ENCODE measurements around the gene PARVG.
A peak's percentile ranks its signal among the peaks of the same experiment; 100 is the strongest.

Gene PARVG

GRCh38 chr22:44180706-44181032 is at the start of gene PARVG:
TSS of gene PARVG (plus strand) at chr22:44180925. CDS start at chr22:44183330, 2,405 bp downstream.
- DNase-seq (ENCODE audit: low spot score), result peak; percentile 22

GRCh38 chr22:44131412-44131811 is 49.3 kb upstream of the PARVG start:
- no peak for DNase-seq (ENCODE audit: low spot score)

- no peak for DNase-seq (ENCODE audit: low spot score)
Measured at GRCh38 chr22:44131989-44132685, 48.6 kb upstream of the PARVG start.

DNA sequence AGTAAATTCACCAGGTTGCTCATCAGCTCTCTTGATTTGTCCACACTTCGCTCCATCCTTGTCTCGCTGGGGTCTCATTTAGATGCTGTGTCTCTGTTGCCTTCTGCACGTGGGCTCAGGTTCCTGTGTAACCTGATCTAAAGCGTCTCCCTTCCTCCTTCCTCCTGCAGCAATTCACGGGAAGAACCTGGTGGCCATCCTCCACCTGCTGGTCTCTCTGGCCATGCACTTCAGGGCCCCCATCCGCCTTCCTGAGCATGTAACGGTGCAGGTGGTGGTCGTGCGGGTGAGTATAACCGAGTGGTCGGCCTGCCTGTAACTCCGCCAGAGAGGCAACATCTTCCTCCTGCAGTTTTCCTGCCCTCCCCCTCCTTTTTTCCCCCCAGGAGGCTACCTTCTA is 48.0 kb upstream of the PARVG start:
- no peak for DNase-seq (ENCODE audit: low spot score)

- no peak for DNase-seq (ENCODE audit: low spot score)
Measured at GRCh38 chr22:44133161-44133560, 47.6 kb upstream of the PARVG start.

DNA sequence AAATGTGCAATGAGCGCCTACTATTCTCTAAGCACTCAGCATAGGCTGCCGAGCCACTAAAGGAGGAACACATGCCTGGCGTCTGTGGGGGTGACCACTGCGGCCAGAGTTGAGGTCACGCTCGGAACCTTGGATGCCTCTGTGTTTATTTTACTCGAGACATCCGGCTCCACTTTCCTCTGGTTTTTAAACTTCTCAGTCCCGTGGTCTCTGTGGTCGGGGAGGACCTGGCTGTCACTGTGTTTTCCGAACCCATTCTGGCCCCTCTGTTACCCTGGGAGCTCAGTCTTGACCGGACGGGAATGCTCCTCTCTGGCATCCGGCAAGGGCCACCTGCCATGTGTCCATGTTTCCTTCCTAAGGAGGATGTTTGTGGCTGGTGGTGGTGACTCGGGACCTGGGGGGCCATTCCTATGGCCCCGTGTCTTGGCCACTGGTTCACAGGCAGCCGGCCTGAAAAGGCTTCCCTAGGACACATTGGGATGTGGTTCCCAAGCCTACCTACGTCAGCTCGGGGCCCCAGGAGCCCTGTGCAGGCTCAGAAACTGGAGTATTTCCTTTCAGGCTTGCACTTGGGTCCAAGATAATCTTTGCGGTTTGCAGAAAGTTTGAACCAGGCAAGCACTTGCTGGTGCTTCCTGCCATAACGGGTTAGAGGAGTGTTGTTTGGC is 46.7 kb upstream of the PARVG start:
- no peak for DNase-seq (ENCODE audit: low spot score)

GRCh38 chr22:44136112-44136511 is 44.6 kb upstream of the PARVG start:
- DNase-seq (ENCODE audit: low spot score), result no peak

- no peak for DNase-seq (ENCODE audit: low spot score)
Measured at GRCh38 chr22:44136786-44137185, 43.9 kb upstream of the PARVG start.

DNA sequence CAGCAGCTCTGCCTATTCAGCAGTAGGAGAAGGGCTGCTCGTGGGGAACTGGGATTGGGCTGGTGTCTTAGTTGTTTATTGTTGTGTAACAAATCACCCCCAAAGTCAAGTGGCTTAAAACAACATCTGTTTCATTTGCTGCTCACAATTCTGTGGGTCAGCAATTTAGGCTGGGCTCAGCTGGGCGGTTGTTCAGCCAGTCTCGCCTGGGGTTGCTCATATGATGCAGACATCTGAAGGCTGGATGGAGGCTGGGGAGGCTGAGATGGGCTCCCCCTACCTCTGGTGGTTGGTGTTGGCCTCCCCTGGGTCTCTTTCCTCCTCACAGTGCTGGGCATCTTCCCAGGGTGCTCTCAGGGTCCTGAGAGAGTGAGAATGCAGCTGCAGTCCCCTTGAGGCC is 43.3 kb upstream of the PARVG start:
- DNase-seq (ENCODE audit: low spot score), result no peak

GRCh38 chr22:44139773-44140172 is 41.0 kb upstream of the PARVG start:
- no peak for DNase-seq (ENCODE audit: low spot score)

DNA sequence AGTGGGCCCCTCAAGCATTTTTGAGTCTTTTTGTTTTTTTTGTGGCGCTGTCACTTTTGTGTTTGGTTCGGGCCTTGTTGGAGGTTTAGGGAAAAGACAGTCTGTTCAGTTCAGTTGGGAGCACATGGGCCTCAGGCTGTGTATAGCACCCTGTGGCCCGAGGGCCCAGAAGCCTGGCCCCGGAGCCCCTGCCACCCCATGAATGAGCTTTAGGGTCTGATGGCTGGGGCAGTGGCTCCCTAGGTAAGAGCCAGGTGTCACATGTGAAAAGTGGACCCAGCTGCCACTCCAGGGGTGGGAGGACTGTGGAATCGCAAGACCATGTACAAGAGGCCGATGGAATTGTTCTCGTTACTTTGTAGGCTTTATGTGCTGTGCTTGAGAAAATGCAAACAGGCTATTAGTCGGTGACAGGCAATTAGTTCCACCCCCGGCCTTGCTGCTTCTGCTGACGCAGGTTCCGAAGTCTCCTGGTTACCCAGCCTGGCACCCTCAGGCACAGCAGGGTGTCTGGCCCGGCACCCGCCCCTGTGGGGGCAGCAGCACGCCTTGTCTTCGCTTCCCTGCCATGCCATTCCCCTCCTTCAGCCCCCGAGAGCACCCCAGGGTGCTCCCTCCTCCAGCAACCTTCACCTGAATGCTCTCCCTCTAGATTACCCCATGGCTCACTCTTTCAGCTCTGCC is 38.2 kb upstream of the PARVG start:
- DNase-seq (ENCODE audit: low spot score), result no peak

- DNase-seq (ENCODE audit: low spot score), result no peak
Measured at GRCh38 chr22:44143105-44143474, 37.6 kb upstream of the PARVG start.

- DNase-seq (ENCODE audit: low spot score), result no peak
Measured at GRCh38 chr22:44143579-44143978, 37.1 kb upstream of the PARVG start.

DNA sequence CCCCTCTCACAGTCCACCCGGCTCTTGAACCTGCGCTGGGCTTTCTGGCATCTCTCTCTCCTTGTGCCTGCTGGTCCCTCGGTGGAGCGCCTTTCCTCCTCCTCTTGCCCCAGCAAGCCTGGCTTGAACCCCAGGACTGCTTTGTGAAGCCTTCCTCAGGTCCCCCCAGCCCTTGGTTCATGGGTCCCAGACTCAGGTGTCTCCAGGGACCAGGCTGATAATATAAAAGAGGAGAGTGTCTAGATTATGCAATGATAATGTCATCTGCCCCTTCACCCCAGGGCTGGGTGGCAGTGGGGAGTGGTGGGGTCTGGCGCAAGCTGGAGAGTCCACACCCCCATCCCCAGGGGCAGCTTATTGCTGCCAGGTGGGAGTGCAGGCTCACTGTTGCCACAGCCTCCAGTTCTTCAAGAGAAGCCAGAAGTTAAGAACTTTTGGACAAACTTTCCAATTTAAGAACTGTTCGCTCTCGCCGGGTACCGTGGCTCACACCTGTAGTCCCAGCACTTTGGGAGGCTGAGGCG is 36.6 kb upstream of the PARVG start:
- no peak for DNase-seq (ENCODE audit: low spot score)

- DNase-seq (ENCODE audit: low spot score), result no peak
Measured at GRCh38 chr22:44145544-44145943, 35.2 kb upstream of the PARVG start.

DNA sequence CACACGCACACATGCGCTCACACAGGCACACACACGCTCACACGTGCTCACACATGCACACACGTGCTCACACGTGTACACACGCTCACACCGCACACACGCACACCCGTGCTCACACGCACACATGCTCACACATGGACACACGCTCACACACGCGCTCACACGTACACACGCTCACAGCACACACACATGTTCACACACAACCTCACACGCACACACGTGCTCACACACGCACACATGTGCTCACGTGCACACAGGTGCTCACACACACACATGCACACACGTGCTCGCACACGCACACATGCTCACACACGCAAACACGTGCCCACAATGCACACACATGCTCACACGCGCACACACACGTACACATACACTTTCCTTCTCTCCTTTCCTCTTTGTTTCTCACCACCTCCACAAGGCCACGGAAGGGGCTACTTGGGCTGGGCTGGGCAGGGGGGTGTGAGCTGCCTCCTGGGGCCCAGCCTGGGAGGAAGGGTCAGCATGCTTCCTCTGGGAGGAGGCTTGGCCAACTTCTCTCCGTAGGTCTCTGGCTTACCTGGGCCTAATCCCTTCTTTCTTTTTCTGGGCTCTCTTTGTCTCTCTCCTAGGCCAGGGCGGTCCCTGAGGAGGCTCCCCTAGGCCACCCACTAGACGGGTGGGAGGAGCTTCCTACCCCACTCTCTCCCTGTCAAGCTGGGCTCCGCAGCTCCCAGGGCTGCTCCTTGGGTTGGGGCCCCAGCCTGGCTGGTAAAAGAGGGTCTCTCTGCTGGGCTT is 34.5 kb upstream of the PARVG start:
- no peak for DNase-seq (ENCODE audit: low spot score)

DNA sequence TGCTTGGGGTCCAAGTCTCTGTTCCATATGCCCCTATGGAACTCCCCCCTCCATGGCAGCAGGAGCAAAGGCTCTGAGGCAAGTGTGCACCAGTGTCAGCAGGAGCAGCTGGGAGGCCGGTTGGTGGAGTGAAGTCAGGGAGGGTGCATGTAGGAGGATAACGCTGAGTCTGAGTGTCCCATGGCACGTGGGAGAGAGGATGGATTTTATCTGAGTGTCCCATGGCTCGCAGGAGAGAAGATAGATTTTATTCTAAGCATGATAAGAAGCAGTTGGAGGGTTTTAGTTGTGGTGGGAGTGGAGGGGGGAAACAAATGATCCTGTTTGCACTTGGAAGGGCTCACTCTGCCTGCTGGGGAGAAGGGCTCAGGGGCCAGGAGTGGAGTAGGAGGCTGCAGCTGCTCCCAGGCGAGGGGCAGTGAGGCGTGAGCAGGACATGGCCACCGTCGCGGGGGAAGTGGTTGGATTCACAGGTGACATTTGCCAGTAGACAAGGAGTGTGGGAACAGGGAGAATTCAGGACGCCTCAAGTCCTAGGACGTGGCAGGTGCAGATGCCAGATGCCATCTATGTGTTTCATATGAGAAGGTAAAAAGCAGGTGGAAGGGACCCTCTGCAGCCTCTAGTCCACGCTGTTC is 33.6 kb upstream of the PARVG start:
- DNase-seq (ENCODE audit: low spot score), result no peak

- no peak for DNase-seq (ENCODE audit: low spot score)
Measured at GRCh38 chr22:44147821-44148574, 32.7 kb upstream of the PARVG start.

DNA sequence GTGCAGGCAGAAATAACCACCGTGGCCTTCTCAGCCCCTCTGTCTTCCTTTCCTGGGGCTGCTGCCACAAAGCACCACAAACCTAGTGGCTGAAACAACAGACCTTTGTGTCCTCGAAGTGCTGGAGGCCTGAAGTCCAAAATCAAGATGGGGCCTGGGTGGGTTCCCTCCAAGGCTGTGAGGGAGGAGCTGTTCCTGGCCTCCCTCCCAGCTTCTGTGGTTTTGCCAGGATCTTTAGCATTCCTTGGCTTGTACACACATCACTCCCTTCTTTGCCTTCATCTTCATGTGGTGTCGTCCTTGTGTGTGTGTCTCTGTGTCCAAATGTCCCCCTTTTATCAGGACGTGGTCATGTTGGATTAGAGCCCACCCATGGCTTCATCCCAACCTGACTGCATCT is 29.0 kb upstream of the PARVG start:
- DNase-seq (ENCODE audit: low spot score), result peak; percentile 42

GRCh38 chr22:44153710-44154109 is 27.0 kb upstream of the PARVG start:
- DNase-seq (ENCODE audit: low spot score), result no peak

GRCh38 chr22:44154436-44154942 is 26.2 kb upstream of the PARVG start:
- DNase-seq (ENCODE audit: low spot score), result no peak

All from COLO829 (cell line).